Fibroblast of pulmonary artery (primary cell): ENCODE results near the gene IQCB1.

Source experiments
- DNase-seq: peaks from one replicate; pipeline ENCODE4 v3.0.0-alpha.2; 2010; ENCODE audit warnings: low read depth
- H3K4me3 ChIP-seq: replicated peaks from 2 replicates; pipeline ENCODE4 v1.5.1; 2011; ENCODE audit warnings: low read depth, mild to moderate bottlenecking, control low read depth, low read length, moderate library complexity
- TF ChIP-seq, protein P1 (sequence below): IDR thresholded peaks from 2 replicates; pipeline ENCODE4 v1.5.1; 2011; ENCODE audit warnings: mild to moderate bottlenecking, control low read depth, low read length, inconsistent platforms; ENCODE audit errors: missing control alignments

The IQCB1 gene

DNA sequence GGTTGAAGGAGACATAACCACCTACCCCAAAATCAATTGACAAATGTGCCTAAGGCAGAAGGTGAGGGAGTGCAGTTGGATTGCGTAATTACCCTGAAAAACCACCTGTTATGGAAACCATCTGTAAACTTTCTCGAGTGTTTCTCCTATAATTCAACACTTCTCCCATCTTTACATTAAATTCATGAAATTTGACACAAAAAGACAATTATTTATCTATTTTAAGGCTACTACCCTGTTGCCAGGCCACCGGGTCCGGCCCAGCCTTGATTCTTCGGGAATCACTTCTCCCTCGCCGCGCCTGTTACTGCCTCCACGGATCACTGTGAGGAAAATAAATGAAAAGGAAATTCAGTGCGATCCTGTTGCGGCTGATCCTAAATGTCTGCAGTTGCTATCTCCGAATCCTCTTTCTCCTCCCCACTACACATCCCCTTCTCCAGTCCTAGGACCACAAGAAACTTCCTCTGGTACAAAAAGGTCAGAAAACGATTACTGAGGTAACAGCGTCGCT lies 646 bp downstream of the IQCB1 start:
- H3K4me3 ChIP-seq: peak overlapping the region; percentile 65
- TF ChIP-seq, protein P1, sequence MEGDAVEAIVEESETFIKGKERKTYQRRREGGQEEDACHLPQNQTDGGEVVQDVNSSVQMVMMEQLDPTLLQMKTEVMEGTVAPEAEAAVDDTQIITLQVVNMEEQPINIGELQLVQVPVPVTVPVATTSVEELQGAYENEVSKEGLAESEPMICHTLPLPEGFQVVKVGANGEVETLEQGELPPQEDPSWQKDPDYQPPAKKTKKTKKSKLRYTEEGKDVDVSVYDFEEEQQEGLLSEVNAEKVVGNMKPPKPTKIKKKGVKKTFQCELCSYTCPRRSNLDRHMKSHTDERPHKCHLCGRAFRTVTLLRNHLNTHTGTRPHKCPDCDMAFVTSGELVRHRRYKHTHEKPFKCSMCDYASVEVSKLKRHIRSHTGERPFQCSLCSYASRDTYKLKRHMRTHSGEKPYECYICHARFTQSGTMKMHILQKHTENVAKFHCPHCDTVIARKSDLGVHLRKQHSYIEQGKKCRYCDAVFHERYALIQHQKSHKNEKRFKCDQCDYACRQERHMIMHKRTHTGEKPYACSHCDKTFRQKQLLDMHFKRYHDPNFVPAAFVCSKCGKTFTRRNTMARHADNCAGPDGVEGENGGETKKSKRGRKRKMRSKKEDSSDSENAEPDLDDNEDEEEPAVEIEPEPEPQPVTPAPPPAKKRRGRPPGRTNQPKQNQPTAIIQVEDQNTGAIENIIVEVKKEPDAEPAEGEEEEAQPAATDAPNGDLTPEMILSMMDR: no peak
- peak; percentile 10 for DNase-seq

DNA sequence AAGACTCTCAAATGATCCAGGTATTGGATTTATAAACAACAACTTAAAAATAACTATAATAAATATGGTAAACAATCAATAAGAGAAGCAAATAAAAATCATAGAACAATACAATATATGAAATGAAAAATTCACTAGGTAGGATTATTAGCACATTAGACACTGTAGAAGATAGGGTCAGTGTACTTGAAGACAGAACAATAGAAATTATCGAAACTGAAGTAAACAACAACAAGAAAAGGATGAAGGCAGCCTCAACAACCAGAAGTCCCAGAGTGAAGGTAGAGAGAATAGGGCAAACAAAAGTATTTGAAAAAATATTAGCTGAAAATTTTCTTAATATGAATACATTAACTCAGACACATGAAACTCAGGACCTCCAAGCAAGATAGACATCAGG lies 11.9 kb downstream of the IQCB1 start:
- TF ChIP-seq, protein P1: no peak
- no peak overlapping the region for H3K4me3 ChIP-seq
- DNase-seq: no peak

DNA sequence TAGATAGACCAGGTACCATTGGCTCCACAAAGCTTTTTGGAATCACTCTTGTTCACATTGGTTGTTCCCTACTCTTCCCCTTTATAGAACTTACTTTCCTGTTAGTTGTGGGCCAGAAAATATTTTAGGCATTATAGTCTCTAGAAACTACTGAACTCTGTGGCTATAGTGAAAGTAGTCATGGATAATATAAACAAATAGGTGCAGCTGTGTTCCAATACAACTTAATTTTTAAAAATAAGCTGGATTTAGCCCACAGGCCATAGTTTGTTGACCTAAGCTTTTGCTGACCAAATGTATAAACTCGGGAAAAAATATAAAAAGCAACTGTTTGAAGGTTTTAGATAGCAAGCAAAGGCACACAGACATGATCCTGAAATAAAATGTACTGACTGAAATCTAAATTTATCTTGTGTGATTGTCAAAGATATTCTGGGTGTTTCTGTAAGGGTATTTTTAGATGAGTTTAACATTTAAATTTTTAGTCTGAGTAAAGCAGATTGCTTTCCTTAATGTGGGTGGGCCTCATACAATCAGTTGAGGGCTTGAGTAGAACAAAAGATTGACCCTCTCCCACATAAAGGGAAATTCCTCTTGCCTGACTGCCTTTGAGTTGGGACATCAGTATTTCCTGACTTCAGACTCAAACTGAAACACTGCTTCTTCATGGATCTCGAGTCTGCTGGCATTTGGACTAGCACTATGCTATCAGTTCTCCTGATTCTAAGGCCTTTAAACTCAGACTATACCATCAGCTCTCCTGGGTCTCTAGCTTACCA lies 13.2 kb downstream of the IQCB1 start:
- DNase-seq: peak; percentile 87
- TF ChIP-seq, protein P1: no peak
- H3K4me3 ChIP-seq: peak overlapping the region; percentile 17

DNA sequence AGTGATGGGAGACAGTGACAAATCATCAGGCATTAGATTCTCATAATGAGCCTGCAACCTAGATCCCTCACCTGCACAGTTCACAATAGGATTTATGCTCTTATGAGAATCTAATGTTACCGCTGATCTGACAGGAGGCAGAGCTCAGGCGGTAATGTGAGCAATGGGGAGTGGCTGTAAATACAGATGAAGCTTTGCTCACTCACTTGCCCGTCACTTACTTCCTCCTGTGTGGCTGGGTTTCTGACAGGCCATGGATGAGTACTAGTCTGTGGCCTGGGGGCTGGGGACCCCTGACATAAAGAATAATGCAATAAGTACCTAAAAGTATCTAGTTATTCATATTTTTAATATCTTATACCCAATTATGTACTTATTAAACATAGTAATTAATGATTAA lies 15.6 kb downstream of the IQCB1 start:
- H3K4me3 ChIP-seq: no peak overlapping the region
- DNase-seq: no peak
- TF ChIP-seq, protein P1: no peak

DNA sequence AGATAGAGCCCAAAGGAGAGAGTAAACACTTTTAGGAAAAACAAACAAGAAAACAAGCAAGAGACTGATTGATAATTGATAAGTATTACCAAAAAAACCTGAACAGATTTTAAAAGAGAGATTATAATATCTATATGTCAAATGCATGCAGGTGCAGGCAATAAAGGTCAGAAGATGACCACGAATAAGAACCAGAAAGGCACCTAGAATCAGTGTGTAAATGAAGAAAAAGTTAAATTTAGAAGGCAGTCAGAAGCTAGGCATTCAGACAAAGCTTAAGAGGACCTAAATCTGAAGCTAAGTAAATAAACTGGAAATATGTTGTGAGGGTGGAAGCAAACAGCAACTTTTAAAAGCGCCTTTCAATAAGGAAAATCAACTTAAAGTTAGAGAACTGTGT lies 16.3 kb downstream of the IQCB1 start:
- DNase-seq: no peak
- TF ChIP-seq, protein P1: no peak
- H3K4me3 ChIP-seq: no peak overlapping the region

DNA sequence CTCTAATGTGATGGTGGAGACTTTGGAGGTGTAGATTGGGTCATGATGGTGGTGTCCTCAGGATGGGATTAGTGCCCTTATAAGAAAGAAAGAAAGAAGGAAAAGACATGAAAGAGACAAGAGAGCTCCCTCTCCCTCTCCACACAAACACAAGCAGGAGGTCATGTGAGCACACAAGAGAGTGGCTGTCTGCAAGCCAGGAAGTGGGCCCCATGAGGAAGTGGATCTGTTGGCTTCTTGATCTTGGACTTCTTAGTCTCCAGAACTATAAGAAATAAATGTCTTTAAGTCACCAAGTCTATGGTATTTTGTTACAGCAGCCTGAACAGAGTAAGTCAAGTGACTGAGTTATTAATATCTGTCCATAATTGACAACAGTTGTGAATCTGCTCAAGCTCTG lies 17.1 kb downstream of the IQCB1 start:
- TF ChIP-seq, protein P1: no peak
- H3K4me3 ChIP-seq: no peak overlapping the region
- peak; percentile 1 for DNase-seq

DNA sequence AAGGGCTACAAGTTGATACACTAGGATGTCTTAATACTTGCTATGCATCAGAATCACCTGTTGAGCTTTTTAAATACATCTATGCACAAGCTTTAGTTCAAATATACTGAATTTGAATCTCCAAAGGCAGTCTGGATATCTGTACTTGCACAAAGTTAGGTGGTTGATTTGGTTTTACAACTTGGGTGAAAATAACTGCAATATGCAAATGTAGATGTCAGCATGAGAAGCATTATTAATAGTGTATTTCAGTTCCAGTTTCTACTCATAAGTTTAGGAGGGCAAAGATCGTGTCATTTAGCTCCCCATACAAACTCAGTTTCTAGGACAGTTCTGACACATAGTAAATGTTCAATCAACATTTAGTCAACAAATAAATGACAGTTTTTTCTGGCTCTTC lies 25.6 kb downstream of the IQCB1 start:
- no peak for DNase-seq
- TF ChIP-seq, protein P1: no peak
- no peak overlapping the region for H3K4me3 ChIP-seq
